Activated B cell treated with CpG ODN at 0.5 μM for 24 hours (primary cell): ENCODE results near the gene HLA-E. TPM values are rescaled to one million over a fixed set of nuclear protein-coding genes. Genes with fewer than 3 reads are reported as not detected.

ENCODE experiments used
- ATAC-seq: fragments of 200-7000 bp; cut with Tn5 transposase; one replicate; pipeline ENCODE4 v1.10.0; 2021; ENCODE audit warnings: low read depth, mild to moderate bottlenecking, moderate library complexity
- CTCF ChIA-PET: fragments of 350-600 bp; sonication (Branson Sonifier 250); formaldehyde crosslinking; loops from one replicate; lab custom pipeline; 2021; ENCODE audit warnings: antibody characterized with exemption; lab: Charles Lee
- POLR2A ChIA-PET: fragments of 350-600 bp; sonication (Branson Sonifier 250); formaldehyde crosslinking; loops from one replicate; lab custom pipeline; 2021; ENCODE audit warnings: antibody characterized with exemption; lab: Charles Lee
- DNase-seq: peaks from one replicate; pipeline ENCODE4 v3.0.0; 2022
- H3K27ac Mint-ChIP-seq: one replicate; pipeline ENCODE4 v1.8.0; 2020; ENCODE audit warnings: mixed read lengths
- H3K27me3 Mint-ChIP-seq: one replicate; pipeline ENCODE4 v1.8.0; 2021; ENCODE audit warnings: mixed read lengths
- H3K36me3 Mint-ChIP-seq: one replicate; pipeline ENCODE4 v1.8.0; 2021; ENCODE audit warnings: low read depth, mixed read lengths
- H3K4me1 Mint-ChIP-seq: one replicate; pipeline ENCODE4 v1.8.0; 2021; ENCODE audit warnings: mixed read lengths
- H3K4me3 Mint-ChIP-seq: one replicate; pipeline ENCODE4 v1.8.0; 2020; ENCODE audit warnings: mild to moderate bottlenecking, mixed read lengths
- H3K9me3 Mint-ChIP-seq: one replicate; pipeline ENCODE4 v1.8.0; 2020; ENCODE audit warnings: mixed read lengths
- intact Hi-C: fragments of 100-400 bp; cut with micrococcal nuclease; formaldehyde crosslinking; loops from one replicate; pipeline ENCODE4 v1.15.1; 2024
- total RNA-seq: library from RNA; stranded (reverse); gene quantifications from 2 replicates; pipeline ENCODE4 v1.2.3, GENCODE V29; 2022
- TF ChIP-seq, protein P1 (sequence below): fragments of 200-600 bp; IDR thresholded peaks from one replicate; pipeline ENCODE4 v1.8.0; 2022; ENCODE audit warnings: antibody characterized with exemption, mild to moderate bottlenecking

Gene HLA-E
- total RNA-seq, 1 donor from 2014 or later, result 737 TPM

DNA sequence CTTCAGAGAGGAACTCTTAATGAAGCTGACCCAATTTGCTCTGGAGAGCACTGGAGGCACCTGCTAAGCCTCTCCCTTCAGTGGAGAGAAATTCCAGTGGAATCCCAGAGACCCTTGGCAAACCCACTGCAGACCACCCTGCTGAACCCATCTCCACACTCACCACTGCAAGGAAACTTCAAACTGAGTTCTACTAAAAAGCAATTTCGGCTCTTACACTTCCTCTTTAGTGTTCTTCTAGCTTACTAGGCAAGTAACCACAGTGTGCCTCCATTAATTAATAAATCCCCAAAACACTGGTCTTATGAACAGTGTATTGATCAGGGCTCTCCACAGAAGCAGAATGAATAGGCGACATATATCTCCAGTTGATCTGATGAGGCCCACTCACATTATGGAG lies 43.0 kb upstream of the HLA-E start:
- Mint-ChIP-seq H3K4me1 (peaks cover 10% of the 10 kb centered on the region), H3K36me3 (no peaks in the 10 kb centered on the region), H3K27me3 (peaks cover 71% of the 10 kb centered on the region), H3K27ac (no peak overlapping the region), H3K4me3 (no peak overlapping the region), H3K9me3 (no peaks in the 10 kb centered on the region)
- ATAC-seq, result no peak
- no peak for DNase-seq
- intact Hi-C loops, result loop anchor here (5.0 kb wide), 1 partner anchor 831 kb away; no protein-coding TSS in a partner anchor
- ChIA-PET CTCF (no interaction called here), POLR2A (no interaction called here)
- TF ChIP-seq, protein P1, sequence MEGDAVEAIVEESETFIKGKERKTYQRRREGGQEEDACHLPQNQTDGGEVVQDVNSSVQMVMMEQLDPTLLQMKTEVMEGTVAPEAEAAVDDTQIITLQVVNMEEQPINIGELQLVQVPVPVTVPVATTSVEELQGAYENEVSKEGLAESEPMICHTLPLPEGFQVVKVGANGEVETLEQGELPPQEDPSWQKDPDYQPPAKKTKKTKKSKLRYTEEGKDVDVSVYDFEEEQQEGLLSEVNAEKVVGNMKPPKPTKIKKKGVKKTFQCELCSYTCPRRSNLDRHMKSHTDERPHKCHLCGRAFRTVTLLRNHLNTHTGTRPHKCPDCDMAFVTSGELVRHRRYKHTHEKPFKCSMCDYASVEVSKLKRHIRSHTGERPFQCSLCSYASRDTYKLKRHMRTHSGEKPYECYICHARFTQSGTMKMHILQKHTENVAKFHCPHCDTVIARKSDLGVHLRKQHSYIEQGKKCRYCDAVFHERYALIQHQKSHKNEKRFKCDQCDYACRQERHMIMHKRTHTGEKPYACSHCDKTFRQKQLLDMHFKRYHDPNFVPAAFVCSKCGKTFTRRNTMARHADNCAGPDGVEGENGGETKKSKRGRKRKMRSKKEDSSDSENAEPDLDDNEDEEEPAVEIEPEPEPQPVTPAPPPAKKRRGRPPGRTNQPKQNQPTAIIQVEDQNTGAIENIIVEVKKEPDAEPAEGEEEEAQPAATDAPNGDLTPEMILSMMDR, result no peak

DNA sequence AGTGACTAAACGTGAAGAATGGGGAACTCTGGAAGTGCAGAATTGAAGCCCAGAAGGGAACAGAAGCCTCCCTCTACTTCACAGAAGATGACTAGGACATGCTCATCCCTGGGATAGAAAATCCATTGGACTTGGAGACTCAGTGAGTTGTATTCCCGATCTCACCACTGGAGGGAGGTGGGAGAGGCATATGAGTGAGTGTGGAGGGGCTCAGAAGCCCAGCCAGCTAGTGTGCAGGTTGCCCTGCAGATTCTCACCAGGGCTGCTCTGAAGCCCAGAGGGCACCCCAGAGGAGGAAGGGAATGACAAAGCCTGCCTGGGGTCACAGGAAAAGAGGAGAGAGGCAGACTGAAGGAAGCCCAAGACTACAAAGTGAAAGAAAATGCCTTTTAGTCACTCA lies 42.1 kb upstream of the HLA-E start:
- no peaks in the 10 kb centered on the region for H3K9me3 Mint-ChIP-seq
- DNase-seq, result no peak
- H3K36me3 Mint-ChIP-seq, result no peaks in the 10 kb centered on the region
- ATAC-seq, result no peak
- no peak overlapping the region for H3K4me3 Mint-ChIP-seq
- H3K4me1 Mint-ChIP-seq, result peaks cover 18% of the 10 kb centered on the region
- ChIA-PET POLR2A (no interaction called here), CTCF (no interaction called here)
- H3K27ac Mint-ChIP-seq, result no peak overlapping the region
- H3K27me3 Mint-ChIP-seq, result peaks cover 73% of the 10 kb centered on the region
- intact Hi-C loops, result loop anchor here (5.0 kb wide), 1 partner anchor 830 kb away; no protein-coding TSS in a partner anchor
- TF ChIP-seq, protein P1, result no peak

DNA sequence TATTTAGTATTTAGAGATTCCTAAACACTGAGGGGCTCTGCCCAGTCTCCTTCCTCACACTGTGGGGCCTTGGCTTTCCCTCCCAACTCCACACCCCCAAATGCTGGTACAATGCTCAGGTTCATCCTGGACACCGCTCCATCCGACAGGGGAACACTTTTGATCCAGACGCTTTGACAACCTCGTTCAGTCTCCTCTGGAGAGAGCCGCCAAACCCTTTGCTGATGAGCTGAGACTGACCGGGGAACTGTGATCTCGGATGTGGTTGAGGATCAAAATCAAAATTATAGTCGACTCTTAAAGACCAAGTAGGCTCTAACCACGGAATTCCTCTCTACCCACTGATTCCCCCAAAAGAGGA lies 38.8 kb upstream of the HLA-E start:
- ATAC-seq, result no peak

DNA sequence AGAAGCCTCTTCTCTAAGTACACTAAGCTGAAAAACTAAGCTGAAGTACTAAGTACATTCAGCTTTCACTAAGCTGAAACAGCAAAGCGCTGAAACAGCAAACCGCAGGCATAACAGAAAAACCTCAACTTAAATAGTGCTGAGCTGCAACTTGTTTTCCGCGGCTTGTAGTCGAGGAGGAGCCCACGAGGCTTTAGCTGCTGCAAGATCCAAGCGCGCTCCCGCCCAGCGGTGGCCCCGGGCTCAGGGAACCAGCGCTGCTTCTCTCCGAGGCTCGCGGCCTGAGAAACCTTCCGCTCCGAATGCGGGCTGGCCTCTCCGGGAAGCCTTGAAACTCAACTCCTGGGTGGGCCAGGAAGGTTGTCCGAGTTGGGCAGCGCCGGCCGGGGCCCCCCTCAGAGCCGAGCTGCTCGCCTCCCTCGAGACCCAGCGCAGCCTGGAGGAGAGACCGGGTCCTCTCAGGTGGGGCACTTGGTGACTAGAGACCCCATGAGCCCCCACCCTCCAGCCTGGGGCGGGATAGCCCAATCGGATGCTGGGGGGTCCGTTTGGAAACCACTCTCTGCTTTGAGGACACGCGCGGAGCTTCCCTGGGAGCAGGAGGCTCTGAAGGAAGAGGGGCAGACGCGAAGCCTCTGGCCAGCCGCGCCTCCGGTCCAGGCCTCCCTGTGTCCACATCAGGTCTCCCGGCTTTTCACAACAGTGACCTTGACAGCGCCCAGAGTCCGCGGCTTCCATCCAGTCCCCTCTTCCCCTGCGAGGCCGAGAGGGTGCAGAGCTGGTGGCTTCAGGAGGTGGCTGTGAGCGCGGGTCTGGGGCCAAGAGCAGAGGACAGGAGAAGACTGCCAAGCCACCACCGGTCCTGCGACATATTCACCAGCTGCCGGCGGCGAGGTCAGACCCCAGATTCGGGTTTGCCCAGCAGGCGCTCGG lies 38.1 kb upstream of the HLA-E start:
- H3K36me3 Mint-ChIP-seq, result no peaks in the 10 kb centered on the region
- peak overlapping the region; percentile 79 for H3K4me3 Mint-ChIP-seq
- intact Hi-C loops, result loop anchor here (2.0 to 10.0 kb wide), 5 partner anchors 14 to 634 kb away; partner anchors contain the start of gene DHX16
- peaks cover 72% of the 10 kb centered on the region for H3K27me3 Mint-ChIP-seq
- TF ChIP-seq, protein P1, result no peak
- peaks cover 26% of the 10 kb centered on the region for H3K4me1 Mint-ChIP-seq
- H3K27ac Mint-ChIP-seq, result no peak overlapping the region
- H3K9me3 Mint-ChIP-seq, result no peaks in the 10 kb centered on the region
- ChIA-PET POLR2A (interaction anchor here (0.7 to 1.2 kb wide), 2 partner anchors 103 to 164 kb away, joined by 3 read pairs; no protein-coding TSS in a partner anchor), CTCF (interaction anchor here (0.7 to 1.1 kb wide), 4 partner anchors 15 to 154 kb away, joined by 3 read pairs; no protein-coding TSS in a partner anchor)
- DNase-seq (peak; percentile 29), ATAC-seq (peak; percentile 26)

More for the DNA sequence above, 38.8 kb upstream of the HLA-E start:
- TF ChIP-seq, protein P1, result no peak
- H3K4me1 Mint-ChIP-seq, result peaks cover 26% of the 10 kb centered on the region
- H3K36me3 Mint-ChIP-seq, result no peaks in the 10 kb centered on the region
- DNase-seq, result no peak
- intact Hi-C loops, result loop anchor here (2.0 to 10.0 kb wide), 5 partner anchors 14 to 634 kb away; partner anchors contain the start of gene DHX16
- no peak overlapping the region for H3K27ac Mint-ChIP-seq
- ChIA-PET POLR2A (interaction anchor here (1.2 kb wide), 1 partner anchor 104 kb away, joined by 3 read pairs; no protein-coding TSS in a partner anchor), CTCF (interaction anchor here (1.0 to 1.1 kb wide), 2 partner anchors 30 to 154 kb away, joined by 3 read pairs; no protein-coding TSS in a partner anchor)
- H3K4me3 Mint-ChIP-seq, result peak overlapping the region; percentile 79
- no peaks in the 10 kb centered on the region for H3K9me3 Mint-ChIP-seq
- peaks cover 75% of the 10 kb centered on the region for H3K27me3 Mint-ChIP-seq
